ENCODE measurements around the gene ADSS1. TPM values are rescaled to one million over a fixed set of nuclear protein-coding genes. Genes with fewer than 3 reads are reported as not detected.

ADSS1 gene
- total and polyA plus RNA-seq, 2 donors (not counting 1 experiment from before 2014, with no cell fraction given): 2.2 to 3.5 TPM

DNA sequence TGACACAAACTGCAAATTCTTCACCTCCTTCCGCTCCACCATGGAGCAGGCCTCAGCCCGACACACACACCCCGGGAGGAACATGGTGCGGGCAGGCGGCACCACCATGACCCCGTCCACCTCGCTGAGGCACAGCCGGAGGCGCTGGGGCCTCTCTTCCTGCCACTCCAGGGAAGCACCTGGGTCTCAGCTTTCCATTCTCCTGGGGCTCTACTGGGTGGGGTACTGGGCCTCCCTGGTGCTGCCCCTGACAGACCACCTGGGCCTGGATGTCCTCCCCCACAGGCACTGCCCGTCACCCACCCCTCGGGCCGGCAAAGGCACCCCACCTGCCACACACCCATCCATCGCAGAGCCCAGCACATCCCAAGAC is 61.7 kb downstream of the ADSS1 start:
- TF ChIP-seq EZH2 (IDR thresholded peaks at IDR 0.05; ENCODE audit: low read length, missing control alignments): no peak
- TF ChIP-seq, protein P1, sequence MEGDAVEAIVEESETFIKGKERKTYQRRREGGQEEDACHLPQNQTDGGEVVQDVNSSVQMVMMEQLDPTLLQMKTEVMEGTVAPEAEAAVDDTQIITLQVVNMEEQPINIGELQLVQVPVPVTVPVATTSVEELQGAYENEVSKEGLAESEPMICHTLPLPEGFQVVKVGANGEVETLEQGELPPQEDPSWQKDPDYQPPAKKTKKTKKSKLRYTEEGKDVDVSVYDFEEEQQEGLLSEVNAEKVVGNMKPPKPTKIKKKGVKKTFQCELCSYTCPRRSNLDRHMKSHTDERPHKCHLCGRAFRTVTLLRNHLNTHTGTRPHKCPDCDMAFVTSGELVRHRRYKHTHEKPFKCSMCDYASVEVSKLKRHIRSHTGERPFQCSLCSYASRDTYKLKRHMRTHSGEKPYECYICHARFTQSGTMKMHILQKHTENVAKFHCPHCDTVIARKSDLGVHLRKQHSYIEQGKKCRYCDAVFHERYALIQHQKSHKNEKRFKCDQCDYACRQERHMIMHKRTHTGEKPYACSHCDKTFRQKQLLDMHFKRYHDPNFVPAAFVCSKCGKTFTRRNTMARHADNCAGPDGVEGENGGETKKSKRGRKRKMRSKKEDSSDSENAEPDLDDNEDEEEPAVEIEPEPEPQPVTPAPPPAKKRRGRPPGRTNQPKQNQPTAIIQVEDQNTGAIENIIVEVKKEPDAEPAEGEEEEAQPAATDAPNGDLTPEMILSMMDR (conservative IDR thresholded peaks at IDR 0.05 in 1 of 2, IDR thresholded peaks at IDR 0.05 in 1 of 2; ENCODE audit: low read depth in 1 of 2, low read length in 2 of 2): no peak
- Histone ChIP-seq H2AFZ (ENCODE audit: low read length) (no peak overlapping the region), H3K9ac (ENCODE audit: insufficient read depth, low read length) (no peak overlapping the region), H3K4me2 (ENCODE audit: extremely low read depth, insufficient read depth, low read length) (no peak overlapping the region), H3K27me3 (ENCODE audit: control insufficient read depth, insufficient read depth, low read length) (no peaks in the 10 kb centered on the region), H3K79me2 (ENCODE audit: control insufficient read depth, insufficient read depth, low read length) (peaks cover 16% of the 10 kb centered on the region), H3K4me3 (replicated peaks in 1 of 4; ENCODE audit: control extremely low read depth in 1 of 4, insufficient read depth in 1 of 4, low read depth in 3 of 4, low read length in 4 of 4) (no peak overlapping the region), H3K36me3 (ENCODE audit: control insufficient read depth, insufficient read depth, low read length) (peaks cover 12% of the 10 kb centered on the region), H3K4me1 (ENCODE audit: control insufficient read depth, extremely low read depth, insufficient read depth, low read length) (no peaks in the 10 kb centered on the region), H3K9me3 (ENCODE audit: control insufficient read depth, insufficient read depth, low read depth, low read length) (no peaks in the 10 kb centered on the region), H3K27ac (ENCODE audit: insufficient read depth, low read length) (no peak overlapping the region), H4K20me1 (ENCODE audit: control insufficient read depth, extremely low read depth, insufficient read depth, low read length) (no peaks in the 10 kb centered on the region)
- no peak for DNase-seq (ENCODE audit: low read depth in 2 of 2)

DNA sequence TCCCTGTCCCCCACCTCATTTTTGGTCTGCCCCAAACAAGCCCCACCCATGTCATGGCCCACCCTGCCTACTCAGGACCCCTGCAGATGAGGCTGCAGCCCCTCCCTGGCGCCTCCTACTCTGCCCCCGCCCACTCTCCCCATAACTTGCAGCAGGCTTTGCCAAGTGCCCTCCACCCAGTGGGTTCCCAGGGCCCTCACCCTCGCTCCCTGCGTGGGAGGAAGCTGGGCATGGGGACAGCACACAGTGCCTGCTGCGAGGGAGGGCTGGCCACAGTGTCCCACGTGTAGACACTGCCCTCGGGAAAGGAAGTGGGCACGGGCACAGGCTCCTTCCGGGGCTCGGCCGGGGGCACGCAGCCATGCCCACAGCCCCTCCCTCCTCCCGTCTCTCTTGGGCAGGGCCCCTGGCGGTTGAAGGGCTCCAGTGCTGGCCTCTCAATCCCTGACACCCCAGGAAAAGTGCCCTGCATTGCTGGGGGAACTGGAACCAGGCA is 62.1 kb downstream of the ADSS1 start:
- peaks cover 19% of the 10 kb centered on the region for H3K79me2 ChIP-seq (ENCODE audit: control insufficient read depth, insufficient read depth, low read length)
- H3K9ac ChIP-seq (ENCODE audit: insufficient read depth, low read length): no peak overlapping the region
- H3K36me3 ChIP-seq (ENCODE audit: control insufficient read depth, insufficient read depth, low read length): peaks cover 13% of the 10 kb centered on the region
- H3K4me1 ChIP-seq (ENCODE audit: control insufficient read depth, extremely low read depth, insufficient read depth, low read length): no peaks in the 10 kb centered on the region
- no peaks in the 10 kb centered on the region for H3K27me3 ChIP-seq (ENCODE audit: control insufficient read depth, insufficient read depth, low read length)
- H3K27ac ChIP-seq (ENCODE audit: insufficient read depth, low read length): no peak overlapping the region
- H4K20me1 ChIP-seq (ENCODE audit: control insufficient read depth, extremely low read depth, insufficient read depth, low read length): no peaks in the 10 kb centered on the region
- no peak for TF ChIP-seq EZH2 (IDR thresholded peaks at IDR 0.05; ENCODE audit: low read length, missing control alignments)
- TF ChIP-seq, protein P1 (conservative IDR thresholded peaks at IDR 0.05 in 1 of 2, IDR thresholded peaks at IDR 0.05 in 1 of 2; ENCODE audit: low read depth in 1 of 2, low read length in 2 of 2): no peak
- H3K4me3 ChIP-seq (replicated peaks in 1 of 4; ENCODE audit: control extremely low read depth in 1 of 4, insufficient read depth in 1 of 4, low read depth in 3 of 4, low read length in 4 of 4): no peak overlapping the region
- H3K9me3 ChIP-seq (ENCODE audit: control insufficient read depth, insufficient read depth, low read depth, low read length): no peaks in the 10 kb centered on the region
- DNase-seq (ENCODE audit: low read depth in 2 of 2): no peak
- H3K4me2 ChIP-seq (ENCODE audit: extremely low read depth, insufficient read depth, low read length): no peak overlapping the region
- no peak overlapping the region for H2AFZ ChIP-seq (ENCODE audit: low read length)

DNA sequence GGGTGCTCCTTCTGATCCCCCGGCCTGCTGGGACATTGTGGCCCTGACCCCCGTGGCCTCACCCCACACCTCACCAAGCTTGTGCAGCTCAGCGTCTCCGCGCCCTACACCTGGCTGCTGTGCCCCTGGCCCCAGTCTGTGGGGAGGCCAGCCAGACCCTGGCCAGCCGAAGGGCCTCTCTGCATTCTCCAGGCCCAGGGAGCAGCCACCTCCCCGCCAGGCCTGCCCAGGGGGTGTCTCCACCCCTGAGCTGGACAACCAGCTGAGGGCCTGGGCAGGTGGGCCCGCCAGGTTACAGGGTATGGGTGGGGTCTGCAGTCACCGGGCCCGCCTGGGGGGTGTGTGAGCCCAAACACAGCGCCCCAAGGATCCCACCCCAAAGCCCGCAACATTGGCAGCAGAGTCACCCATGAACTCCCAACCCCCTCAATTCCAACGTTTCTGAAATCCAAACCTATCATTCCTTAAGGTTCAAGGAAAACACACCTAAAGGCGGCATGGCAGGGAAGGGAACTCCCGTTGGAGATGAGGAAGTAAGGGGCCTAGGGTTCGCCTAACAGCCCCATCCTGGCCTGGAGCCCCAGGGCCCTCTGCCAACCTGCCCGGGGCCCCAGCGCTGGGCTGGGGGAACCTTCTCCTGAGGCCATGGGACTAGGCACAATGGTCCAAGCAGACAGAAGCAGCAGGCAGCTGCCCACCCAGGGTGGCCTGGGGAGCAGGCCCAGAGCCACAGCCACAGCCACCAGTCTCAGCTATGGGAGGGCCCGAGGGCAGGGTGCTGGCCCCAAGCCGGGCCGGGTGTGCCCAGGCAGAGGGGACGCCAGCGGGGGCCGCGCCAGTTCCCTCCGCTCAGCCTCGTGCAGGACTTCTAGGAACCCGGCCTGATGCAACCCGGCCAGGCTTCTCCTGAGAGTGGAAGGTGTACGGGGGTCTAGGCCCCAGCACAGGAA is 63.0 kb downstream of the ADSS1 start:
- Histone ChIP-seq H3K4me2 (ENCODE audit: extremely low read depth, insufficient read depth, low read length) (no peak overlapping the region), H3K9me3 (ENCODE audit: control insufficient read depth, insufficient read depth, low read depth, low read length) (no peaks in the 10 kb centered on the region), H3K27ac (ENCODE audit: insufficient read depth, low read length) (no peak overlapping the region), H4K20me1 (ENCODE audit: control insufficient read depth, extremely low read depth, insufficient read depth, low read length) (no peaks in the 10 kb centered on the region), H3K4me1 (ENCODE audit: control insufficient read depth, extremely low read depth, insufficient read depth, low read length) (no peaks in the 10 kb centered on the region), H3K79me2 (ENCODE audit: control insufficient read depth, insufficient read depth, low read length) (peaks cover 28% of the 10 kb centered on the region), H3K4me3 (replicated peaks in 1 of 4; ENCODE audit: control extremely low read depth in 1 of 4, insufficient read depth in 1 of 4, low read depth in 3 of 4, low read length in 4 of 4) (no peak overlapping the region), H3K9ac (ENCODE audit: insufficient read depth, low read length) (peak overlapping the region; percentile 7), H3K27me3 (ENCODE audit: control insufficient read depth, insufficient read depth, low read length) (no peaks in the 10 kb centered on the region), H2AFZ (ENCODE audit: low read length) (no peak overlapping the region), H3K36me3 (ENCODE audit: control insufficient read depth, insufficient read depth, low read length) (peaks cover 16% of the 10 kb centered on the region)
- DNase-seq (ENCODE audit: low read depth in 2 of 2): no peak
- TF ChIP-seq EZH2 (IDR thresholded peaks at IDR 0.05; ENCODE audit: low read length, missing control alignments): no peak
- TF ChIP-seq, protein P1 (conservative IDR thresholded peaks at IDR 0.05 in 1 of 2, IDR thresholded peaks at IDR 0.05 in 1 of 2; ENCODE audit: low read depth in 1 of 2, low read length in 2 of 2): no peak

All from fibroblast of lung (primary cell).